ENCODE measurements around the gene ZSCAN16.

- TF ChIP-seq EZH2 (IDR thresholded peaks at IDR 0.05; ENCODE audit: borderline replicate concordance, insufficient read depth, low read depth, low read length, poor library complexity, severe bottlenecking) (no peak), CTCF (IDR thresholded peaks at IDR 0.05) (no peak)
Observed at GRCh38 chr6:28117386-28118050, 6.9 kb upstream of the ZSCAN16 start.

All from B cell (primary cell).